ENCODE data around the gene RAB15.
A peak's percentile ranks its signal among the peaks of the same experiment; 100 is the strongest.

Gene RAB15

GRCh38 chr14:64971943-64972791 lies at the start of gene RAB15:
TSS of gene RAB15 (minus strand) at chr14:64972336. CDS start at chr14:64972076, 260 bp downstream.
- Histone ChIP-seq H3K9ac (ENCODE audit: low read length in 2 of 2) (peak within 1 kb of the TSS; percentile 69 to 77), H3K36me3 (ENCODE audit: control insufficient read depth in 2 of 2, insufficient read depth in 2 of 2, low read length in 2 of 2) (no peaks in the 10 kb centered on the region), H3K4me3 (ENCODE audit: low read length in 2 of 2) (peak within 1 kb of the TSS; percentile 74 to 77), H3K4me1 (ENCODE audit: control insufficient read depth, insufficient read depth, low read length) (peaks cover 9% of the 10 kb centered on the region), H3K9me3 (ENCODE audit: control insufficient read depth in 2 of 2, low read length in 2 of 2) (no peaks in the 10 kb centered on the region), H3K27me3 (ENCODE audit: control insufficient read depth in 1 of 2, insufficient read depth in 2 of 2, low read length in 2 of 2) (peaks cover 0 to 3% of the 10 kb centered on the region in 2 donors), H3K27ac (ENCODE audit: low read length) (no peak within 1 kb of the TSS)

- Histone ChIP-seq H3K27ac (ENCODE audit: low read length) (no peak overlapping the region), H3K9ac (ENCODE audit: low read length in 2 of 2) (no peak overlapping the region), H3K4me1 (ENCODE audit: control insufficient read depth, insufficient read depth, low read length) (peaks cover 3% of the 10 kb centered on the region), H3K9me3 (ENCODE audit: control insufficient read depth in 2 of 2, low read length in 2 of 2) (no peaks in the 10 kb centered on the region), H3K4me3 (ENCODE audit: low read length in 2 of 2) (no peak overlapping the region), H3K36me3 (ENCODE audit: control insufficient read depth in 2 of 2, insufficient read depth in 2 of 2, low read length in 2 of 2) (peaks cover 3 to 6% of the 10 kb centered on the region in 2 donors), H3K27me3 (ENCODE audit: control insufficient read depth in 1 of 2, insufficient read depth in 2 of 2, low read length in 2 of 2) (no peaks in the 10 kb centered on the region)
These were observed 47.9 kb upstream of the RAB15 start for GRCh38 chr14:65019944-65020566.

GRCh38 chr14:65016471-65016870 lies 44.3 kb upstream of the RAB15 start:
- Histone ChIP-seq H3K9ac (ENCODE audit: low read length in 2 of 2) (no peak overlapping the region), H3K27ac (ENCODE audit: low read length) (no peak overlapping the region), H3K36me3 (ENCODE audit: control insufficient read depth in 2 of 2, insufficient read depth in 2 of 2, low read length in 2 of 2) (peaks cover 10 to 17% of the 10 kb centered on the region in 2 donors)

GRCh38 chr14:65015391-65015790 lies 43.3 kb upstream of the RAB15 start:
- no peaks in the 10 kb centered on the region for H3K9me3 ChIP-seq (ENCODE audit: control insufficient read depth in 2 of 2, low read length in 2 of 2)
- no peaks in the 10 kb centered on the region for H3K4me1 ChIP-seq (ENCODE audit: control insufficient read depth, insufficient read depth, low read length)
- H3K27me3 ChIP-seq (ENCODE audit: control insufficient read depth in 1 of 2, insufficient read depth in 2 of 2, low read length in 2 of 2): no peaks in the 10 kb centered on the region
- H3K9ac ChIP-seq (ENCODE audit: low read length in 2 of 2): no peak overlapping the region
- no peak overlapping the region for H3K4me3 ChIP-seq (ENCODE audit: low read length in 2 of 2)
- no peak overlapping the region for H3K27ac ChIP-seq (ENCODE audit: low read length)
- peaks cover 10 to 17% of the 10 kb centered on the region in 2 donors for H3K36me3 ChIP-seq (ENCODE audit: control insufficient read depth in 2 of 2, insufficient read depth in 2 of 2, low read length in 2 of 2)

More at GRCh38 chr14:65016471-65016870, 44.3 kb upstream of the RAB15 start:
- no peaks in the 10 kb centered on the region for H3K9me3 ChIP-seq (ENCODE audit: control insufficient read depth in 2 of 2, low read length in 2 of 2)
- no peaks in the 10 kb centered on the region for H3K4me1 ChIP-seq (ENCODE audit: control insufficient read depth, insufficient read depth, low read length)
- no peak overlapping the region for H3K4me3 ChIP-seq (ENCODE audit: low read length in 2 of 2)
- H3K27me3 ChIP-seq (ENCODE audit: control insufficient read depth in 1 of 2, insufficient read depth in 2 of 2, low read length in 2 of 2): no peaks in the 10 kb centered on the region

GRCh38 chr14:65012353-65012752 lies 40.2 kb upstream of the RAB15 start:
- no peaks in the 10 kb centered on the region for H3K27me3 ChIP-seq (ENCODE audit: control insufficient read depth in 1 of 2, insufficient read depth in 2 of 2, low read length in 2 of 2)
- no peaks in the 10 kb centered on the region for H3K9me3 ChIP-seq (ENCODE audit: control insufficient read depth in 2 of 2, low read length in 2 of 2)
- H3K4me3 ChIP-seq (ENCODE audit: low read length in 2 of 2): no peak overlapping the region
- peaks cover 16 to 22% of the 10 kb centered on the region in 2 donors for H3K36me3 ChIP-seq (ENCODE audit: control insufficient read depth in 2 of 2, insufficient read depth in 2 of 2, low read length in 2 of 2)
- no peaks in the 10 kb centered on the region for H3K4me1 ChIP-seq (ENCODE audit: control insufficient read depth, insufficient read depth, low read length)
- H3K9ac ChIP-seq (ENCODE audit: low read length in 2 of 2): no peak overlapping the region
- H3K27ac ChIP-seq (ENCODE audit: low read length): no peak overlapping the region

- Histone ChIP-seq H3K4me1 (ENCODE audit: control insufficient read depth, insufficient read depth, low read length) (no peaks in the 10 kb centered on the region), H3K27ac (ENCODE audit: low read length) (no peak overlapping the region), H3K4me3 (ENCODE audit: low read length in 2 of 2) (no peak overlapping the region), H3K9me3 (ENCODE audit: control insufficient read depth in 2 of 2, low read length in 2 of 2) (no peaks in the 10 kb centered on the region), H3K27me3 (ENCODE audit: control insufficient read depth in 1 of 2, insufficient read depth in 2 of 2, low read length in 2 of 2) (no peaks in the 10 kb centered on the region), H3K9ac (ENCODE audit: low read length in 2 of 2) (no peak overlapping the region), H3K36me3 (ENCODE audit: control insufficient read depth in 2 of 2, insufficient read depth in 2 of 2, low read length in 2 of 2) (peaks cover 14 to 22% of the 10 kb centered on the region in 2 donors)
These were observed 39.4 kb upstream of the RAB15 start for GRCh38 chr14:65011538-65011937.

GRCh38 chr14:65010211-65010931 lies 38.2 kb upstream of the RAB15 start:
- Histone ChIP-seq H3K27ac (ENCODE audit: low read length) (no peak overlapping the region), H3K36me3 (ENCODE audit: control insufficient read depth in 2 of 2, insufficient read depth in 2 of 2, low read length in 2 of 2) (peaks cover 13 to 19% of the 10 kb centered on the region in 2 donors)

GRCh38 chr14:65007202-65007601 lies 35.1 kb upstream of the RAB15 start:
- no peaks in the 10 kb centered on the region for H3K9me3 ChIP-seq (ENCODE audit: control insufficient read depth in 2 of 2, low read length in 2 of 2)

More at GRCh38 chr14:65010211-65010931, 38.2 kb upstream of the RAB15 start:
- Histone ChIP-seq H3K4me1 (ENCODE audit: control insufficient read depth, insufficient read depth, low read length) (no peaks in the 10 kb centered on the region), H3K4me3 (ENCODE audit: low read length in 2 of 2) (no peak overlapping the region), H3K9ac (ENCODE audit: low read length in 2 of 2) (no peak overlapping the region), H3K27me3 (ENCODE audit: control insufficient read depth in 1 of 2, insufficient read depth in 2 of 2, low read length in 2 of 2) (no peaks in the 10 kb centered on the region), H3K9me3 (ENCODE audit: control insufficient read depth in 2 of 2, low read length in 2 of 2) (no peaks in the 10 kb centered on the region)

GRCh38 chr14:65006261-65006721 lies 34.2 kb upstream of the RAB15 start:
- no peaks in the 10 kb centered on the region for H3K4me1 ChIP-seq (ENCODE audit: control insufficient read depth, insufficient read depth, low read length)
- H3K9ac ChIP-seq (ENCODE audit: low read length in 2 of 2): no peak overlapping the region
- no peaks in the 10 kb centered on the region for H3K27me3 ChIP-seq (ENCODE audit: control insufficient read depth in 1 of 2, insufficient read depth in 2 of 2, low read length in 2 of 2)
- no peaks in the 10 kb centered on the region for H3K9me3 ChIP-seq (ENCODE audit: control insufficient read depth in 2 of 2, low read length in 2 of 2)
- no peak overlapping the region for H3K4me3 ChIP-seq (ENCODE audit: low read length in 2 of 2)
- peaks cover 6 to 14% of the 10 kb centered on the region in 2 donors for H3K36me3 ChIP-seq (ENCODE audit: control insufficient read depth in 2 of 2, insufficient read depth in 2 of 2, low read length in 2 of 2)
- no peak overlapping the region for H3K27ac ChIP-seq (ENCODE audit: low read length)

More at GRCh38 chr14:65007202-65007601, 35.1 kb upstream of the RAB15 start:
- Histone ChIP-seq H3K27me3 (ENCODE audit: control insufficient read depth in 1 of 2, insufficient read depth in 2 of 2, low read length in 2 of 2) (no peaks in the 10 kb centered on the region), H3K4me3 (ENCODE audit: low read length in 2 of 2) (no peak overlapping the region), H3K27ac (ENCODE audit: low read length) (no peak overlapping the region), H3K4me1 (ENCODE audit: control insufficient read depth, insufficient read depth, low read length) (no peaks in the 10 kb centered on the region), H3K9ac (ENCODE audit: low read length in 2 of 2) (no peak overlapping the region), H3K36me3 (ENCODE audit: control insufficient read depth in 2 of 2, insufficient read depth in 2 of 2, low read length in 2 of 2) (peaks cover 11 to 16% of the 10 kb centered on the region in 2 donors)

- Histone ChIP-seq H3K4me3 (ENCODE audit: low read length in 2 of 2) (no peak overlapping the region), H3K4me1 (ENCODE audit: control insufficient read depth, insufficient read depth, low read length) (peaks cover 5% of the 10 kb centered on the region), H3K9ac (ENCODE audit: low read length in 2 of 2) (no peak overlapping the region), H3K9me3 (ENCODE audit: control insufficient read depth in 2 of 2, low read length in 2 of 2) (no peaks in the 10 kb centered on the region), H3K27ac (ENCODE audit: low read length) (no peak overlapping the region), H3K27me3 (ENCODE audit: control insufficient read depth in 1 of 2, insufficient read depth in 2 of 2, low read length in 2 of 2) (no peaks in the 10 kb centered on the region), H3K36me3 (ENCODE audit: control insufficient read depth in 2 of 2, insufficient read depth in 2 of 2, low read length in 2 of 2) (peaks cover 0 to 11% of the 10 kb centered on the region in 2 donors)
These were observed 31.3 kb upstream of the RAB15 start for GRCh38 chr14:65003394-65003793.
